HepG2 (cell line): ENCODE data around the gene TFG. TPM values are rescaled to one million over a fixed set of nuclear protein-coding genes. Genes with fewer than 3 reads are reported as not detected.

ENCODE experiments used
- ATAD3A ChIP-seq: sonication (generic); formaldehyde crosslinking; IDR thresholded peaks from 2 replicates; pipeline ENCODE4 v1.4.0; 2020; ENCODE audit warnings: missing genetic modification reagents
- BORCS8-MEF2B ChIP-seq: sonication (generic); formaldehyde crosslinking; IDR thresholded peaks from 2 replicates; pipeline ENCODE4 v1.8.0; 2022; ENCODE audit warnings: mild to moderate bottlenecking, missing genetic modification reagents
- CCAR2 ChIP-seq: fragments of 200-400 bp; formaldehyde crosslinking; optimal IDR thresholded peaks from 2 replicates; pipeline ENCODE3; 2018; ENCODE audit warnings: low read depth, mild to moderate bottlenecking, low read length, moderate library complexity
- CENPX ChIP-seq: sonication (generic); formaldehyde crosslinking; IDR thresholded peaks from 2 replicates; pipeline ENCODE4 v1.9.0; 2021; ENCODE audit warnings: mild to moderate bottlenecking, missing genetic modification reagents, moderate library complexity
- DPF2 ChIP-seq: sonication (generic); formaldehyde crosslinking; IDR thresholded peaks from 2 replicates; pipeline ENCODE4 v1.4.0; 2020; ENCODE audit warnings: mild to moderate bottlenecking, low read depth, missing genetic modification reagents, borderline replicate concordance
- ETV5 ChIP-seq: IDR thresholded peaks from 2 replicates; pipeline ENCODE4 v1.6.1; 2018; ENCODE audit warnings: missing biosample characterization, missing genetic modification reagents, inconsistent platforms, borderline replicate concordance
- KDM5B ChIP-seq: sonication (generic); formaldehyde crosslinking; IDR thresholded peaks from 2 replicates; pipeline ENCODE4 v1.4.0; 2020; ENCODE audit warnings: missing genetic modification reagents, mild to moderate bottlenecking, borderline replicate concordance
- KLF13 ChIP-seq: sonication (generic); formaldehyde crosslinking; IDR thresholded peaks from 2 replicates; pipeline ENCODE4 v1.4.0; 2020; ENCODE audit warnings: mild to moderate bottlenecking, missing genetic modification reagents
- MAFF ChIP-seq: IDR thresholded peaks from 2 replicates; pipeline ENCODE4 v1.6.1; 2011; ENCODE audit warnings: low read depth, low read length, improper control_type of control experiment
- PLRG1 ChIP-seq: fragments of 450-650 bp; conservative IDR thresholded peaks from 2 replicates; pipeline ENCODE4 v1.6.1; 2016
- POLR2G ChIP-seq: fragments of 200-400 bp; formaldehyde crosslinking; IDR thresholded peaks from 2 replicates; pipeline ENCODE4 v1.6.1; 2018; ENCODE audit warnings: mild to moderate bottlenecking, low read depth, low read length, moderate library complexity
- RARA ChIP-seq: IDR thresholded peaks from 2 replicates; pipeline ENCODE4 v1.6.1; 2016; ENCODE audit warnings: missing genetic modification reagents, missing compliant biosample characterization
- U2AF1 ChIP-seq: fragments of 200-400 bp; formaldehyde crosslinking; optimal IDR thresholded peaks from 2 replicates; pipeline ENCODE3; 2017; ENCODE audit warnings: mild to moderate bottlenecking, low read depth, low read length
- ZFP90 ChIP-seq: sonication (generic); formaldehyde crosslinking; IDR thresholded peaks from 2 replicates; pipeline ENCODE4 v1.8.0; 2022; ENCODE audit warnings: missing genetic modification reagents, mild to moderate bottlenecking, inconsistent platforms, borderline replicate concordance
- ZNF264 ChIP-seq: sonication (generic); formaldehyde crosslinking; IDR thresholded peaks from 2 replicates; pipeline ENCODE4 v1.4.0; 2020; ENCODE audit warnings: missing genetic modification reagents
- ZNF670 ChIP-seq: sonication (generic); formaldehyde crosslinking; IDR thresholded peaks from 2 replicates; pipeline ENCODE4 v1.8.0; 2022; ENCODE audit warnings: mild to moderate bottlenecking, missing genetic modification reagents, borderline replicate concordance
- ZNF720 ChIP-seq: sonication (generic); formaldehyde crosslinking; IDR thresholded peaks from 2 replicates; pipeline ENCODE4 v1.4.0; 2020; ENCODE audit warnings: missing genetic modification reagents
- ZNF75D ChIP-seq: sonication (generic); formaldehyde crosslinking; IDR thresholded peaks from 2 replicates; pipeline ENCODE4 v1.8.1; 2023; ENCODE audit warnings: missing genetic modification reagents, mild to moderate bottlenecking, borderline replicate concordance
- ZNF782 ChIP-seq: sonication (generic); formaldehyde crosslinking; IDR thresholded peaks from 2 replicates; pipeline ENCODE4 v1.4.0; 2020; ENCODE audit warnings: missing genetic modification reagents, mild to moderate bottlenecking, borderline replicate concordance
- polyA plus RNA-seq, 8 experiments: library from polyadenylated mRNA; depleted of rRNA in 3 of 8; stranded (reverse) in 7 of 8; unstranded in 1 of 8; fragments of >200 nt; fragmentation: Illumina TruSeq in 4 of 8; extraction: Trizol in 4 of 8; gene quantifications; 2 replicates each; pipeline versions ENCODE4 v1.2.1 to v1.2.3, GENCODE V29; 2011 to 2016; ENCODE audit warnings: low read depth in 4 of 8, missing spikeins in 1 of 8, mixed read lengths in 1 of 8; ENCODE audit not compliant: insufficient read depth in 1 of 8
- total RNA-seq, 5 experiments: library from RNA; depleted of rRNA; stranded (reverse); fragments of >200 nt; fragmentation: Illumina TruSeq; extraction: Trizol; gene quantifications; 2 replicates each; pipeline ENCODE4 v1.2.3, GENCODE V29; 2016; ENCODE audit warnings: low read depth in 1 of 5
- TF ChIP-seq, protein P1 (sequence below): sonication (generic); formaldehyde crosslinking; IDR thresholded peaks from 2 replicates; pipeline ENCODE4 v1.5.0; 2020; ENCODE audit warnings: missing genetic modification reagents
- TF ChIP-seq, protein P2 (sequence below): sonication (generic); formaldehyde crosslinking; IDR thresholded peaks from 2 replicates; pipeline ENCODE4 v1.4.0; 2020; ENCODE audit warnings: missing genetic modification reagents
- TF ChIP-seq, protein P3 (sequence below): sonication (generic); formaldehyde crosslinking; IDR thresholded peaks from 2 replicates; pipeline ENCODE4 v1.5.0; 2020; ENCODE audit warnings: missing genetic modification reagents, mild to moderate bottlenecking, borderline replicate concordance
- TF ChIP-seq, protein P4 (sequence below): sonication (generic); formaldehyde crosslinking; IDR thresholded peaks from 2 replicates; pipeline ENCODE4 v1.4.0; 2020; ENCODE audit warnings: low read depth, missing genetic modification reagents
- TF ChIP-seq, protein P5 (sequence below): IDR thresholded peaks from 2 replicates; pipeline ENCODE4 v1.6.1; 2016

The TFG gene
- total and polyA plus RNA-seq, 2 of the 13 experiments (the other 11 are each of a cell fraction or from before 2014, with no cell fraction given): 53.6 to 71.7 TPM

DNA sequence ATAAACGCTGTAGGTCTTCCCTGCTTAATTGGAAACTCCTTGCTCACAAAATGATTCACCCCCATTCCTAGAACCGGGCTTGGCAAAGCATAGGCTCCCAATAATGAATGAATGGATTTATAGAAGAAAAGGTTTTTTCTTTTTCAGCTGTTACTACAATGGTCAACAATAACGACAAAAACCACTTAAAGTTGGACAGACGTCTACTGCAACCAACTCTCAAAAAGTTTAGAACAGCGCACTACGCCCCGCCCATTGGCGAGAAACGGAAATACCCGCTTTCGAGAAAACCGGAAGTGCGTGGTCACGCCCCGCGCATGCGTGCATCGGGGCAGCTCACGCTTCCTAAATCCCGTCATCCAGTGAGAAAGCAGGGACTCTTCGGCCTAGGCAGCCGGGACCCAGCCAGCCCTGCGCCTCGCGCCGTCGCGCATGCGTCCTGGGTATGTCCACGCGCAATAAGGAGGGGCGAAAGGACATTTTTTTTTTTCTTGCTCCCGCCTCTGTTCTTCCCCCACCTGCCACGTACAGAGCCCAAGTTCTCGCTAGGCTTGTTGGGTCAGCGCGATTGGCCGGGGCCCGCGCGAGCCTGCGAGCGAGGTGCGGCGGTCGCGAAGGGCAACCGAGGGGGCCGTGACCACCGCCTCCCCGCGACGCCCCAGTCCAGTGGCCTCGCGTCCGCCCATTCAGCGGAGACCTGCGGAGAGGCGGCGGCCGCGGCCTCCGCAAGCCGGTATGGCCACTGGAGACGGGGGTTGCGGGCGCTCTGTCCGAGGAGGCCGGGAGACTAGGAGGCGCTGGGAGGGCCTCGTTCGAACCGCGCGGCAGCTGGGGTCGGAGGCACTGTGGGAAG is at the start of gene TFG (continued):
- TF ChIP-seq, protein P1, sequence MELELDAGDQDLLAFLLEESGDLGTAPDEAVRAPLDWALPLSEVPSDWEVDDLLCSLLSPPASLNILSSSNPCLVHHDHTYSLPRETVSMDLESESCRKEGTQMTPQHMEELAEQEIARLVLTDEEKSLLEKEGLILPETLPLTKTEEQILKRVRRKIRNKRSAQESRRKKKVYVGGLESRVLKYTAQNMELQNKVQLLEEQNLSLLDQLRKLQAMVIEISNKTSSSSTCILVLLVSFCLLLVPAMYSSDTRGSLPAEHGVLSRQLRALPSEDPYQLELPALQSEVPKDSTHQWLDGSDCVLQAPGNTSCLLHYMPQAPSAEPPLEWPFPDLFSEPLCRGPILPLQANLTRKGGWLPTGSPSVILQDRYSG (CRISPR knock-in tag): 0 out of 2 replicates have a peak, but pooled peaks have one; percentile 48
- TF ChIP-seq ATAD3A (CRISPR knock-in tag): no peak
- TF ChIP-seq ZNF782 (CRISPR knock-in tag): peak; percentile 54; the same call in 1 of the 2 replicates
- no peak for TF ChIP-seq ZFP90 (CRISPR knock-in tag)
- TF ChIP-seq, protein P2, sequence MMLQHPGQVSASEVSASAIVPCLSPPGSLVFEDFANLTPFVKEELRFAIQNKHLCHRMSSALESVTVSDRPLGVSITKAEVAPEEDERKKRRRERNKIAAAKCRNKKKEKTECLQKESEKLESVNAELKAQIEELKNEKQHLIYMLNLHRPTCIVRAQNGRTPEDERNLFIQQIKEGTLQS: 0 out of 2 replicates have a peak, but pooled peaks have one; percentile 34
- peak; percentile 26; the same call in 1 of the 2 replicates for TF ChIP-seq MAFF
- TF ChIP-seq ZNF670 (CRISPR knock-in tag): no peak
- peak; percentile 77 for TF ChIP-seq POLR2G
- TF ChIP-seq KLF13: no peak
- no peak for TF ChIP-seq RARA (CRISPR knock-in tag)
- TF ChIP-seq ZNF720 (CRISPR knock-in tag): no peak
- TF ChIP-seq, protein P3, sequence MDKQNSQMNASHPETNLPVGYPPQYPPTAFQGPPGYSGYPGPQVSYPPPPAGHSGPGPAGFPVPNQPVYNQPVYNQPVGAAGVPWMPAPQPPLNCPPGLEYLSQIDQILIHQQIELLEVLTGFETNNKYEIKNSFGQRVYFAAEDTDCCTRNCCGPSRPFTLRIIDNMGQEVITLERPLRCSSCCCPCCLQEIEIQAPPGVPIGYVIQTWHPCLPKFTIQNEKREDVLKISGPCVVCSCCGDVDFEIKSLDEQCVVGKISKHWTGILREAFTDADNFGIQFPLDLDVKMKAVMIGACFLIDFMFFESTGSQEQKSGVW: no peak
- no peak for TF ChIP-seq CENPX
- no peak for TF ChIP-seq DPF2 (CRISPR knock-in tag)
- TF ChIP-seq ZNF264 (CRISPR knock-in tag): no peak
- no peak for TF ChIP-seq ZNF75D (CRISPR knock-in tag)
- TF ChIP-seq PLRG1: no peak
- TF ChIP-seq, protein P4, sequence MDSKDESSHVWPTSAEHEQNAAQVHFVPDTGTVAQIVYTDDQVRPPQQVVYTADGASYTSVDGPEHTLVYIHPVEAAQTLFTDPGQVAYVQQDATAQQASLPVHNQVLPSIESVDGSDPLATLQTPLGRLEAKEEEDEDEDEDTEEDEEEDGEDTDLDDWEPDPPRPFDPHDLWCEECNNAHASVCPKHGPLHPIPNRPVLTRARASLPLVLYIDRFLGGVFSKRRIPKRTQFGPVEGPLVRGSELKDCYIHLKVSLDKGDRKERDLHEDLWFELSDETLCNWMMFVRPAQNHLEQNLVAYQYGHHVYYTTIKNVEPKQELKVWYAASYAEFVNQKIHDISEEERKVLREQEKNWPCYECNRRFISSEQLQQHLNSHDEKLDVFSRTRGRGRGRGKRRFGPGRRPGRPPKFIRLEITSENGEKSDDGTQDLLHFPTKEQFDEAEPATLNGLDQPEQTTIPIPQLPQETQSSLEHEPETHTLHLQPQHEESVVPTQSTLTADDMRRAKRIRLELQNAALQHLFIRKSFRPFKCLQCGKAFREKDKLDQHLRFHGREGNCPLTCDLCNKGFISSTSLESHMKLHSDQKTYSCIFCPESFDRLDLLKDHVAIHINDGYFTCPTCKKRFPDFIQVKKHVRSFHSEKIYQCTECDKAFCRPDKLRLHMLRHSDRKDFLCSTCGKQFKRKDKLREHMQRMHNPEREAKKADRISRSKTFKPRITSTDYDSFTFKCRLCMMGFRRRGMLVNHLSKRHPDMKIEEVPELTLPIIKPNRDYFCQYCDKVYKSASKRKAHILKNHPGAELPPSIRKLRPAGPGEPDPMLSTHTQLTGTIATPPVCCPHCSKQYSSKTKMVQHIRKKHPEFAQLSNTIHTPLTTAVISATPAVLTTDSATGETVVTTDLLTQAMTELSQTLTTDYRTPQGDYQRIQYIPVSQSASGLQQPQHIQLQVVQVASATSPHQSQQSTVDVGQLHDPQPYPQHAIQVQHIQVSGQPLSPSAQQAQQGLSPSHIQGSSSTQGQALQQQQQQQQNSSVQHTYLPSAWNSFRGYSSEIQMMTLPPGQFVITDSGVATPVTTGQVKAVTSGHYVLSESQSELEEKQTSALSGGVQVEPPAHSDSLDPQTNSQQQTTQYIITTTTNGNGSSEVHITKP (CRISPR knock-in tag): no peak
- TF ChIP-seq, protein P5, sequence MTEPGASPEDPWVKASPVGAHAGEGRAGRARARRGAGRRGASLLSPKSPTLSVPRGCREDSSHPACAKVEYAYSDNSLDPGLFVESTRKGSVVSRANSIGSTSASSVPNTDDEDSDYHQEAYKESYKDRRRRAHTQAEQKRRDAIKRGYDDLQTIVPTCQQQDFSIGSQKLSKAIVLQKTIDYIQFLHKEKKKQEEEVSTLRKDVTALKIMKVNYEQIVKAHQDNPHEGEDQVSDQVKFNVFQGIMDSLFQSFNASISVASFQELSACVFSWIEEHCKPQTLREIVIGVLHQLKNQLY (CRISPR knock-in tag): no peak
- TF ChIP-seq U2AF1: no peak
- TF ChIP-seq ETV5 (CRISPR knock-in tag): peak; percentile 55; the same call in 1 of the 2 replicates
- peak; percentile 79 for TF ChIP-seq BORCS8-MEF2B (CRISPR knock-in tag)
- TF ChIP-seq KDM5B (CRISPR knock-in tag): peak; percentile 91; the same call in 1 of the 2 replicates
- no peak for TF ChIP-seq CCAR2
